Neural crest cell (in vitro differentiated cells): Measurements from ENCODE around the gene CUX1. TPM values are rescaled to one million over a fixed set of nuclear protein-coding genes. Genes with fewer than 3 reads are reported as not detected.
A peak's percentile ranks its signal among the peaks of the same experiment; 100 is the strongest.

Experiments used
- DNase-seq: peaks from one replicate; pipeline ENCODE4 v3.0.0; 2021; ENCODE audit warnings: low read depth, mixed read lengths, low spot score
- H3K27ac Mint-ChIP-seq: one replicate; pipeline ENCODE4 v1.8.0; 2021; ENCODE audit warnings: mild to moderate bottlenecking, mixed read lengths; ENCODE audit not compliant: unreplicated experiment
- H3K27me3 Mint-ChIP-seq: 2 replicates; pipeline ENCODE4 v1.8.0; 2021; ENCODE audit warnings: low read depth, mild to moderate bottlenecking, mixed read lengths
- H3K36me3 Mint-ChIP-seq: 2 replicates; pipeline ENCODE4 v1.8.0; 2021; ENCODE audit warnings: low read depth, mild to moderate bottlenecking, mixed read lengths
- H3K4me1 Mint-ChIP-seq: 2 replicates; pipeline ENCODE4 v1.8.0; 2021; ENCODE audit warnings: mixed read lengths
- H3K4me3 Mint-ChIP-seq: one replicate; pipeline ENCODE4 v1.8.0; 2021; ENCODE audit warnings: mild to moderate bottlenecking, mixed read lengths
- H3K9me3 Mint-ChIP-seq: 2 replicates; pipeline ENCODE4 v1.8.0; 2021; ENCODE audit warnings: mixed read lengths
- total RNA-seq: library from RNA; stranded (reverse); gene quantifications from 2 replicates; pipeline ENCODE4 v1.2.1, GENCODE V29; 2021
- TF ChIP-seq, protein P1 (sequence below): fragments of 200-600 bp; sonication (generic); conservative IDR thresholded peaks from 2 replicates; pipeline ENCODE4 v1.5.0; 2021; ENCODE audit warnings: antibody characterized with exemption, mild to moderate bottlenecking

The CUX1 gene
- total RNA-seq, 1 donor from 2014 or later = 60.0 TPM

- TF ChIP-seq, protein P1, sequence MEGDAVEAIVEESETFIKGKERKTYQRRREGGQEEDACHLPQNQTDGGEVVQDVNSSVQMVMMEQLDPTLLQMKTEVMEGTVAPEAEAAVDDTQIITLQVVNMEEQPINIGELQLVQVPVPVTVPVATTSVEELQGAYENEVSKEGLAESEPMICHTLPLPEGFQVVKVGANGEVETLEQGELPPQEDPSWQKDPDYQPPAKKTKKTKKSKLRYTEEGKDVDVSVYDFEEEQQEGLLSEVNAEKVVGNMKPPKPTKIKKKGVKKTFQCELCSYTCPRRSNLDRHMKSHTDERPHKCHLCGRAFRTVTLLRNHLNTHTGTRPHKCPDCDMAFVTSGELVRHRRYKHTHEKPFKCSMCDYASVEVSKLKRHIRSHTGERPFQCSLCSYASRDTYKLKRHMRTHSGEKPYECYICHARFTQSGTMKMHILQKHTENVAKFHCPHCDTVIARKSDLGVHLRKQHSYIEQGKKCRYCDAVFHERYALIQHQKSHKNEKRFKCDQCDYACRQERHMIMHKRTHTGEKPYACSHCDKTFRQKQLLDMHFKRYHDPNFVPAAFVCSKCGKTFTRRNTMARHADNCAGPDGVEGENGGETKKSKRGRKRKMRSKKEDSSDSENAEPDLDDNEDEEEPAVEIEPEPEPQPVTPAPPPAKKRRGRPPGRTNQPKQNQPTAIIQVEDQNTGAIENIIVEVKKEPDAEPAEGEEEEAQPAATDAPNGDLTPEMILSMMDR = no peak
- H3K27ac Mint-ChIP-seq = no peak overlapping the region
- peaks cover 4% of the 10 kb centered on the region for H3K27me3 Mint-ChIP-seq
- no peaks in the 10 kb centered on the region for H3K4me1 Mint-ChIP-seq
- DNase-seq = no peak
- no peaks in the 10 kb centered on the region for H3K9me3 Mint-ChIP-seq
- no peak overlapping the region for H3K4me3 Mint-ChIP-seq
- H3K36me3 Mint-ChIP-seq = no peaks in the 10 kb centered on the region
Measured at GRCh38 chr7:101782476-101782875, 35.0 kb upstream of the CUX1 start.

- no peak overlapping the region for H3K4me3 Mint-ChIP-seq
- H3K4me1 Mint-ChIP-seq = no peaks in the 10 kb centered on the region
- TF ChIP-seq, protein P1 = no peak
- H3K27me3 Mint-ChIP-seq = peaks cover 4% of the 10 kb centered on the region
- no peak for DNase-seq
- no peaks in the 10 kb centered on the region for H3K9me3 Mint-ChIP-seq
- H3K27ac Mint-ChIP-seq = no peak overlapping the region
- H3K36me3 Mint-ChIP-seq = no peaks in the 10 kb centered on the region
Measured at GRCh38 chr7:101782896-101783295, 34.5 kb upstream of the CUX1 start.

GRCh38 chr7:101783381-101784181 is 33.8 kb upstream of the CUX1 start:
- H3K4me1 Mint-ChIP-seq = no peaks in the 10 kb centered on the region
- DNase-seq = no peak
- H3K27me3 Mint-ChIP-seq = peaks cover 4% of the 10 kb centered on the region
- H3K4me3 Mint-ChIP-seq = no peak overlapping the region
- H3K36me3 Mint-ChIP-seq = no peaks in the 10 kb centered on the region
- H3K9me3 Mint-ChIP-seq = no peaks in the 10 kb centered on the region
- H3K27ac Mint-ChIP-seq = no peak overlapping the region
- TF ChIP-seq, protein P1 = no peak

- Mint-ChIP-seq H3K27ac (peak overlapping the region; percentile 1), H3K4me1 (no peaks in the 10 kb centered on the region), H3K4me3 (no peak overlapping the region), H3K9me3 (no peaks in the 10 kb centered on the region), H3K27me3 (peaks cover 4% of the 10 kb centered on the region), H3K36me3 (no peaks in the 10 kb centered on the region)
- TF ChIP-seq, protein P1 = no peak
- DNase-seq = no peak
Measured at GRCh38 chr7:101784292-101785127, 32.9 kb upstream of the CUX1 start.

GRCh38 chr7:101787864-101788263 is 29.6 kb upstream of the CUX1 start:
- Mint-ChIP-seq H3K4me3 (no peak overlapping the region), H3K36me3 (no peaks in the 10 kb centered on the region), H3K9me3 (no peaks in the 10 kb centered on the region), H3K4me1 (no peaks in the 10 kb centered on the region), H3K27ac (no peak overlapping the region), H3K27me3 (peaks cover 4% of the 10 kb centered on the region)
- DNase-seq = no peak
- TF ChIP-seq, protein P1 = no peak
